Fibroblast of pulmonary artery (primary cell): Measurements from ENCODE around the gene CD2AP.

ENCODE experiments used
- DNase-seq: peaks from one replicate; pipeline ENCODE4 v3.0.0-alpha.2; 2010; ENCODE audit warnings: low read depth
- H3K4me3 ChIP-seq: replicated peaks from 2 replicates; pipeline ENCODE4 v1.5.1; 2011; ENCODE audit warnings: low read depth, mild to moderate bottlenecking, control low read depth, low read length, moderate library complexity
- CTCF ChIP-seq: IDR thresholded peaks from 2 replicates; pipeline ENCODE4 v1.5.1; 2011; ENCODE audit warnings: mild to moderate bottlenecking, control low read depth, low read length, inconsistent platforms; ENCODE audit errors: missing control alignments

CD2AP gene

GRCh38 chr6:47661960-47662359 is 184.4 kb downstream of the CD2AP start:
- no peak overlapping the region for H3K4me3 ChIP-seq
- no peak for DNase-seq
- no peak for TF ChIP-seq CTCF

- H3K4me3 ChIP-seq, result no peak overlapping the region
- no peak for TF ChIP-seq CTCF
- DNase-seq, result no peak
These were observed 186.1 kb downstream of the CD2AP start for GRCh38 chr6:47663462-47664216.

- no peak for TF ChIP-seq CTCF
- H3K4me3 ChIP-seq, result no peak overlapping the region
- no peak for DNase-seq
These were observed 187.5 kb downstream of the CD2AP start for GRCh38 chr6:47665112-47665511.

GRCh38 chr6:47669684-47670513 is 192.3 kb downstream of the CD2AP start:
- no peak overlapping the region for H3K4me3 ChIP-seq
- TF ChIP-seq CTCF, result no peak
- no peak for DNase-seq

GRCh38 chr6:47670851-47671250 is 193.3 kb downstream of the CD2AP start:
- no peak overlapping the region for H3K4me3 ChIP-seq
- no peak for TF ChIP-seq CTCF
- DNase-seq, result no peak

- no peak for TF ChIP-seq CTCF
- no peak overlapping the region for H3K4me3 ChIP-seq
- no peak for DNase-seq
These were observed 194.2 kb downstream of the CD2AP start for GRCh38 chr6:47671777-47672176.

- no peak for DNase-seq
- no peak overlapping the region for H3K4me3 ChIP-seq
- no peak for TF ChIP-seq CTCF
These were observed 195.2 kb downstream of the CD2AP start for GRCh38 chr6:47672816-47673215.
